HG03108 (cell line): ENCODE data around the gene ZNF808.
"Not testable (repeated sequence)": the region's sequence is repeated elsewhere in the genome, so short reads cannot be mapped to it uniquely, and the experiment has no call there.

Experiments used
- ATAC-seq: cut with Tn5 transposase; IDR thresholded peaks from one replicate; pipeline ENCODE4 v1.9.1; 2021; ENCODE audit warnings: moderate library complexity; ENCODE audit not compliant: unreplicated experiment

Gene ZNF808

DNA sequence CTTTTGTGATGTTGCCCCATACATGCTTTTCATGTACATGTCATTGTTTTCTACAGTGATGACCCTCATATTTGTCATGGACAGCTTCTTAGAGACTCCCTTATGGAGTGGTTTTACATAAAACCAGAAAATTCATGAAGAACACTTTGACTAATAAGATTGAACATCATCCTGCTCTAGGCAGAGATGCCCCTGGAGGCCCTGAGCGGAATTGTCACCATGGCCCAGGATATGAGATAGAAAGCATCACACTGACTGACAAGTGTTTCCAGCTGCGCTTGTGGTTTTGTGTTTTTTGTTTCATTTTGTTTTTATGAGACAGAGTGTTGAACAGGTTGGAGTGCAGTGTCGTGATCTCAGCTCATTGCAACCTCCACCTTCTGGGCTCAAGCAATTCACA is 64.8 kb downstream of the ZNF808 start:
- ATAC-seq = no peak

DNA sequence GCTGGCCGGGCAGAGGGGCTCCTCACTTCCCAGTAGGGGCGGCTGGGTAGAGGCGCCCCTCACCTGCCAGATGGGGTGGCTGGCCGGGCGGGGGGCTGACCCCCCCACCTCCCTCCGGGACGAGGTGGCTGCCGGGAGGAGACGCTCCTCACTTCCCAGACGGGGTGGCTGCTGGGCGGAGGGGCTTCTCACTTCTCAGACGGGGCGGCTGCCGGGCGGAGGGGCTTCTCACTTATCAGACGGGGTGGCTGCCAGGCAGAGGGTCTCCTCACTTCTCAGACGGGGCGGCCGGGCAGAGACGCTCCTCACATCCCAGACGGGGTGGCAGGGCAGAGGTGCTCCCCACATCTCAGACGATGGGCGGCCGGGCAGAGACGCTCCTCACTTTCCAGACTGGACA is 66.0 kb downstream of the ZNF808 start:
- not testable (repeated sequence) for ATAC-seq

DNA sequence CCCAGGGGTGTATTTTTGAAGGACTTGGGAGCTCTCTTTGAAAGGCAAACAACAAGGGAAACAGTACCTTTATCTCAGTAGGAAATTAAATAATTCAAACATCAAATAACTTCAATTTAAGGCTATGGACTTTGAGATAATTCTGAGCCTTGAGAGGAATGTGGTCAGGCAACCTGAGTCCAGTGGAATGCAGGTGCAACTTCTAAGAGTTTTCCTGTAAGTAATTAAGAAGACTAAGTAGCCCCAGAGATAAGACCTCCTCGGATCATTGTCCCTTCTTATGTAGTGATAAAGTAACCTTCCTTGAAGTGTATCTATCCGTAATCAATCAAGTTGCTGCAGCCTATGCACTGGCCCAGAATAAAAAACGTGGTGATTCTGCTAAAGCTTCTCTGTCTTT is 71.8 kb downstream of the ZNF808 start:
- no peak for ATAC-seq

DNA sequence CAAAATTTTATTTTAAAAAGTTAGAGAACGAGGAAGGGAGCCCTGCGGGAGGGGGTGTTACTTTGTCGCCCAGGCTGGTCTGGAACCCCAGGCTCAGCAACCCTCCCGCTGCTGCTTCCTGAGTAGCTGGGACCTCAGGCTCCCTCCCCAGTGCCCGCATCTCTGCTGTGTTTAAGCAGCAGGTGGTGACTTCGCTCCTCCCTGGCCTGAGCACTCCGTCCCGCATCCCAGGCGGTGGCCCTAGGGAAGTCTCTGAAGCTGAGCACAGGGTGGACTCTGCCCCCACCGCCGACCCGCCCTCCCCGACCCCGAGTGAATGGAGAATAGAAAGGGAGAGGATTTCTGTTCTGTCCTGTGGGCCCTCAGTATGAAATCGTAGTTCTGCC is 73.2 kb downstream of the ZNF808 start:
- no peak for ATAC-seq

DNA sequence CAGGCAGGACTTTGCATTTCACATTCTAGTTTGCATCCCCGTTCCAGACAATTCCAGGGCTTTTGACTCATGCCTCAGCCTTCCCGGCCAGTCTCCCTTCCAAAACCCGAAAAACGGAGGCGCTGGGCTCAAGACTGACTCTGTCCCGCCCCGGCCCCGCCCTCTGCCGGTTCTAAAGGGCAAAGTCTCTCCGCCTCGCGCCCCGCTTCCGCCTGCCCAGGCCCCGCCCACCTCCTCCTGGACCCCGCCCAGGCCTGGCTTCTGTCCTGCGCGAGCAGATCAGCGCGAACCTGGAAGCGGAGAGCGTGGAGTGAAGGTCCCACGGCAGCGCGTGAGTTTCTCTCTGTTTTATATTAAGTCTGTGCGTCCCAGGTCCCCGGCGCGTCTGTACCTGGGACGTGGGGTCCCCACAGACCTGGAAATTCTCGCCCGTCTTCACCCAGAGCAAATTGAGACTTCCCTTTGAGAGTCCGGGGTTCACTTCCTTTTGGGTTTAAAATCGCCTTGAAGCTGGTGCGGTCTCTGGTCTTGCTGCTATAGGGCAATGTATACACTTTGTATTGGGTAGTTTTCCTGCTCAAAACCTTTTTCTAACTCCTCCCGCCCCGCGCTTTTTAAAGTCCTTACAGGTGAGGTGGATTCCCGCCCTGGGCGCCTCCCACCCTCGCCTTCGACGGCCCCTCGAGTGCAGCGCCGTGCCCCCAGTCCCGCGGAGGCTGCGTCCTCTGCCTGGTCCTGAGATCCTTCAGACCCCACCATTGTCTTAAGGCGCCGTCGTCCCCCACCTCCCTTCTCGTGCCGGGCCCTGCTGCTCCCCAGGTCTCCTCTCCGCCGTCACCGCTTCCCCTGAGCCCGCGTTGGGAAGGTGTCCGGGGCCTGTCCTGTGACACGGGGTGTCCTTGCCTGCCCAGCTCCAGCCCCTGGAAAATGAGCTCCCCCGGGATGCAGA is 73.8 kb downstream of the ZNF808 start:
- peak; percentile 96 for ATAC-seq

DNA sequence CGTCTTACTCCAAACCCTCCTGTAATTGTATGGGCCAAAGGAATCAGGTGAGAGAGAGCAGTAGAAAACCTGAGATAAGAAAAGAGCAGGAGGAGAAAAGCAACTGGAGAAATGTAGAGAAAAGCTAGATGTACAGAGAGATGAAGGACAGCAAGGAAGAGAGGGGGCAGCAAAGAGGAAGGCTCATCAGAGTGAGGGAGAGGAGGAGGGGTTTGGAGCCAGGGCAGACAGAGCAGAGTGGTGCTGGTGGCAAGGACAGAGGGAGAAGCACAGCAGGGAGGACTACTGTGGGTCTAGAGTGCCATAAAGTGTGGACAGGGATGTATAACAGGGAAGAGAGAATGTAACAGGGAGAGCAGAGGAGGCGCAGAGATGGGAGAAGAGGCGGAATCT is 74.5 kb downstream of the ZNF808 start:
- ATAC-seq = not testable (repeated sequence)

DNA sequence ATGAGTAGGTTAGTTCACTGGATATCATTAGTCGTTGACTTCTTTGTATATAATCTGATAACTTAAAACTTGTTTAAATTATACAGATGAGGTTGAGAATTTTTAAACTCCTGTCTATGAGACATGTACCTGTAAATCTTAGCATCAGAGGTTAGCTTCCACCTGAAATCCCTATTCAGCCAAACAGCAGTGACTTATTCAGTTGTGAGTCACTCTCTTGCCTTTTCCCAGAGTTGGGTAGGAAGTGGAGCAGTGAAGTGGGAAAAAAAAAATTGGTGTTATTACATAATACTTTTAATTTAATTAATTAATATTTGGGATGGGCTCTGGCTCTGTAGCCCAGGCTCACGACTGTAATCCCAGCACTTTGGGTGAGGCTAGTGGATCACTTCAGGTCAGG is 75.5 kb downstream of the ZNF808 start:
- no peak for ATAC-seq

DNA sequence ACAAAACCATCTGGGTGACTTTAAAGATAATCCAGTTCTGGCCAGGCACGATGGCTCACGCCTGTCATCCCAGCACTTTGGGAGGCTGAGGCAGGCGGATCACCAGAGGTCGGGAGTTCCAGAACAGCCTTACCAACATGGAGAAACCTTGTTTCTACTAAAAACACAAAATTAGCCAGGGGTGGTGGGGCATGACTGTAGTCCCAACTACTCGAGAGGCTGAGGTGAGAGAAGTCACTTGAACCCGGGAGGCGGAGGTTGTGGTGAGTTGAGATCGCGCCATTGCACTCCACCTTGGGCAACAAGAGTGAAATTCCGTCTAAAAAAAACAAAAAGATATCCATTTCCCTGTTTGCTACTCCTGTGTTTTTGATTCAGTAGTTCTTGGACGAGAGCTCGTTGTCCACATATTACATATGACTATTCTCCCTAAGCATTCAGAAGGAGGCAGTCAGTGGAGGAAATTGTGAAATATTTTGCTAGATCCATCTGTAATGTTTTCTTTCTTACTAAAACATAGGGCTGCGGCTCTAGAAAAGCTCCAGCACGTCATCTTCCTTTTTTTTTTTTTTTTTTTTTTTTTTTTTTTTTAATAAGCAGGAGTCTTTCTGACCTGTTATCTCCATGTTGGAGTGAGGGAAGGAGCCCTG is 76.2 kb downstream of the ZNF808 start:
- ATAC-seq = no peak
